Inflammatory macrophage treated with lipopolysaccharide for 1 hour (primary cell): ENCODE results near the gene DIP2B.
"Not testable (repeated sequence)": the region's sequence is repeated elsewhere in the genome, so short reads cannot be mapped to it uniquely, and the experiment has no call there.

ENCODE experiments used
- DNase-seq, 2 donors: peaks; one replicate each; pipeline ENCODE4 v3.0.0-alpha.2; 2020 to 2022

The DIP2B gene

GRCh38 chr12:50550530-50551223 is 45.9 kb downstream of the DIP2B start:
- DNase-seq = peak in 1 of 2 donors; percentile 69

- DNase-seq = no peak
These were observed 47.1 kb downstream of the DIP2B start for GRCh38 chr12:50551866-50552265.

- DNase-seq = no peak
These were observed 49.9 kb downstream of the DIP2B start for GRCh38 chr12:50554651-50555050.

GRCh38 chr12:50555471-50555885 is 50.7 kb downstream of the DIP2B start:
- no peak for DNase-seq

- no peak for DNase-seq
These were observed 51.5 kb downstream of the DIP2B start for GRCh38 chr12:50556273-50556672.

GRCh38 chr12:50556796-50557195 is 52.0 kb downstream of the DIP2B start:
- not testable (repeated sequence) for DNase-seq

- DNase-seq = no peak
These were observed 52.6 kb downstream of the DIP2B start for GRCh38 chr12:50557421-50557820.

- no peak for DNase-seq
These were observed 54.2 kb downstream of the DIP2B start for GRCh38 chr12:50558970-50559369.

- peak in 1 of 2 donors; percentile 34 for DNase-seq
These were observed 58.0 kb downstream of the DIP2B start for GRCh38 chr12:50562520-50563433.

- no peak for DNase-seq
These were observed 58.6 kb downstream of the DIP2B start for GRCh38 chr12:50563434-50563787.

GRCh38 chr12:50564237-50564947 is 59.6 kb downstream of the DIP2B start:
- DNase-seq = peak in 1 of 2 donors; percentile 77

GRCh38 chr12:50564948-50565297 is 60.1 kb downstream of the DIP2B start:
- DNase-seq = no peak

- no peak for DNase-seq
These were observed 61.3 kb downstream of the DIP2B start for GRCh38 chr12:50566066-50566465.

GRCh38 chr12:50567926-50568325 is 63.1 kb downstream of the DIP2B start:
- DNase-seq = no peak

- DNase-seq = no peak
These were observed 63.7 kb downstream of the DIP2B start for GRCh38 chr12:50568338-50569091.

GRCh38 chr12:50569321-50569720 is 64.5 kb downstream of the DIP2B start:
- no peak for DNase-seq

GRCh38 chr12:50569876-50570275 is 65.1 kb downstream of the DIP2B start:
- peak; percentile 42 to 59 for DNase-seq

- DNase-seq = no peak
These were observed 67.0 kb downstream of the DIP2B start for GRCh38 chr12:50571786-50572185.

- peak; percentile 93 to 97 for DNase-seq
These were observed 67.5 kb downstream of the DIP2B start for GRCh38 chr12:50572287-50572686.

GRCh38 chr12:50572760-50573159 is 68.0 kb downstream of the DIP2B start:
- no peak for DNase-seq

GRCh38 chr12:50573271-50573670 is 68.5 kb downstream of the DIP2B start:
- DNase-seq = no peak

GRCh38 chr12:50574601-50575348 is 70.0 kb downstream of the DIP2B start:
- no peak for DNase-seq
